Measurements from ENCODE around the gene SRSF10. TPM values are rescaled to one million over a fixed set of nuclear protein-coding genes. Genes with fewer than 3 reads are reported as not detected.
A peak's percentile ranks its signal among the peaks of the same experiment; 100 is the strongest.

SRSF10 gene
- total RNA-seq, 1 donor from 2014 or later, result 92.4 TPM

- FAIRE-seq, result no peak
- H3K9ac ChIP-seq (ENCODE audit: low read length), result no peak overlapping the region
- TF ChIP-seq EZH2 (IDR thresholded peaks at IDR 0.05; ENCODE audit: insufficient read depth, low read length), result no peak
- TF ChIP-seq CTCF (IDR thresholded peaks at IDR 0.05; ENCODE audit: insufficient read depth, low read depth, low read length), result no peak
- H3K4me3 ChIP-seq (ENCODE audit: insufficient read depth, low read depth, low read length), result no peak overlapping the region
- H3K27me3 ChIP-seq (ENCODE audit: insufficient read depth, low read length), result no peaks in the 10 kb centered on the region
- H3K4me2 ChIP-seq (ENCODE audit: low read length), result no peak overlapping the region
- Mint-ChIP-seq H3K27ac (ENCODE audit: unreplicated experiment) (peak overlapping the region; percentile 53), H3K4me3 (ENCODE audit: unreplicated experiment) (peak overlapping the region; percentile 22), H3K27me3 (ENCODE audit: low read depth, unreplicated experiment) (no peaks in the 10 kb centered on the region), H3K9me3 (ENCODE audit: unreplicated experiment) (no peaks in the 10 kb centered on the region), H3K36me3 (ENCODE audit: low read depth, unreplicated experiment) (peaks cover 6% of the 10 kb centered on the region), H3K4me1 (ENCODE audit: low read depth, unreplicated experiment) (peaks cover 18% of the 10 kb centered on the region)
- no peaks in the 10 kb centered on the region for H3K9me3 ChIP-seq (ENCODE audit: insufficient read depth, low read depth, low read length)
- H3K4me1 ChIP-seq (ENCODE audit: insufficient read depth, low read length), result no peaks in the 10 kb centered on the region
- DNase-seq (ENCODE audit: low read depth), result no peak
- peaks cover 56% of the 10 kb centered on the region for H3K79me2 ChIP-seq (ENCODE audit: insufficient read depth, low read length)
- H4K20me1 ChIP-seq (ENCODE audit: insufficient read depth, low read length), result peaks cover 48% of the 10 kb centered on the region
- no peak overlapping the region for H3K27ac ChIP-seq (ENCODE audit: low read depth, low read length)
- peaks cover 43% of the 10 kb centered on the region for H3K36me3 ChIP-seq (ENCODE audit: insufficient read depth, low read length)
- no peak overlapping the region for H2AFZ ChIP-seq (ENCODE audit: low read depth, low read length)
Measured at GRCh38 chr1:23964235-23964668, 15.9 kb downstream of the SRSF10 start.

GRCh38 chr1:23963617-23964234 lies 16.4 kb downstream of the SRSF10 start:
- H3K9me3 ChIP-seq (ENCODE audit: insufficient read depth, low read depth, low read length), result no peaks in the 10 kb centered on the region
- peak overlapping the region; percentile 5 for H3K4me2 ChIP-seq (ENCODE audit: low read length)
- peak overlapping the region; percentile 7 for H3K27ac Mint-ChIP-seq (ENCODE audit: unreplicated experiment)
- peaks cover 6% of the 10 kb centered on the region for H3K36me3 Mint-ChIP-seq (ENCODE audit: low read depth, unreplicated experiment)
- no peak overlapping the region for H3K27ac ChIP-seq (ENCODE audit: low read depth, low read length)
- DNase-seq (ENCODE audit: low read depth) (no peak), FAIRE-seq (no peak)
- H3K4me1 ChIP-seq (ENCODE audit: insufficient read depth, low read length), result peaks cover 3% of the 10 kb centered on the region
- no peaks in the 10 kb centered on the region for H3K9me3 Mint-ChIP-seq (ENCODE audit: unreplicated experiment)
- TF ChIP-seq CTCF (IDR thresholded peaks at IDR 0.05; ENCODE audit: insufficient read depth, low read depth, low read length), result no peak
- no peak for TF ChIP-seq EZH2 (IDR thresholded peaks at IDR 0.05; ENCODE audit: insufficient read depth, low read length)
- H3K4me1 Mint-ChIP-seq (ENCODE audit: low read depth, unreplicated experiment), result peaks cover 21% of the 10 kb centered on the region
- H2AFZ ChIP-seq (ENCODE audit: low read depth, low read length), result no peak overlapping the region
- no peaks in the 10 kb centered on the region for H3K27me3 ChIP-seq (ENCODE audit: insufficient read depth, low read length)
- peak overlapping the region; percentile 22 for H3K4me3 Mint-ChIP-seq (ENCODE audit: unreplicated experiment)
- no peaks in the 10 kb centered on the region for H3K27me3 Mint-ChIP-seq (ENCODE audit: low read depth, unreplicated experiment)
- H3K36me3 ChIP-seq (ENCODE audit: insufficient read depth, low read length), result peaks cover 43% of the 10 kb centered on the region
- H3K79me2 ChIP-seq (ENCODE audit: insufficient read depth, low read length), result peaks cover 53% of the 10 kb centered on the region
- H3K9ac ChIP-seq (ENCODE audit: low read length), result no peak overlapping the region
- H4K20me1 ChIP-seq (ENCODE audit: insufficient read depth, low read length), result peaks cover 48% of the 10 kb centered on the region
- H3K4me3 ChIP-seq (ENCODE audit: insufficient read depth, low read depth, low read length), result no peak overlapping the region
